NK-92 treated with Interleukin-12 subunit alpha and Interleukin-12 subunit beta, amount 100 ng/mL, for 24 hours (cell line): ENCODE results near the gene CDH16.
"Not testable (repeated sequence)": the region's sequence is repeated elsewhere in the genome, so short reads cannot be mapped to it uniquely, and the experiment has no call there.

ENCODE experiments used
- DNase-seq: peaks from one replicate; lab custom pipeline; 2025; lab: John Stamatoyannopoulos, UW

Gene CDH16

GRCh38 chr16:66872559-66872942 is 46.1 kb downstream of the CDH16 start:
- DNase-seq, result no peak

GRCh38 chr16:66871840-66872239 is 46.8 kb downstream of the CDH16 start:
- DNase-seq, result no peak

GRCh38 chr16:66871363-66871762 is 47.3 kb downstream of the CDH16 start:
- not testable (repeated sequence) for DNase-seq

GRCh38 chr16:66869424-66869823 is 49.3 kb downstream of the CDH16 start:
- DNase-seq, result no peak

- DNase-seq, result no peak
These were observed 55.0 kb downstream of the CDH16 start for GRCh38 chr16:66863707-66864106.

- no peak for DNase-seq
These were observed 56.6 kb downstream of the CDH16 start for GRCh38 chr16:66862023-66862520.

- no peak for DNase-seq
These were observed 59.2 kb downstream of the CDH16 start for GRCh38 chr16:66859397-66860068.

- DNase-seq, result no peak
These were observed 59.8 kb downstream of the CDH16 start for GRCh38 chr16:66858740-66859396.
